ENCODE data around the gene LMF1.
"Not testable (repeated sequence)": the region's sequence is repeated elsewhere in the genome, so short reads cannot be mapped to it uniquely, and the experiment has no call there.

Gene LMF1

GRCh38 chr16:895371-895770, 75.4 kb downstream of the LMF1 start:
- DNase-seq (ENCODE audit: low read depth in 2 of 2) = no peak

DNA sequence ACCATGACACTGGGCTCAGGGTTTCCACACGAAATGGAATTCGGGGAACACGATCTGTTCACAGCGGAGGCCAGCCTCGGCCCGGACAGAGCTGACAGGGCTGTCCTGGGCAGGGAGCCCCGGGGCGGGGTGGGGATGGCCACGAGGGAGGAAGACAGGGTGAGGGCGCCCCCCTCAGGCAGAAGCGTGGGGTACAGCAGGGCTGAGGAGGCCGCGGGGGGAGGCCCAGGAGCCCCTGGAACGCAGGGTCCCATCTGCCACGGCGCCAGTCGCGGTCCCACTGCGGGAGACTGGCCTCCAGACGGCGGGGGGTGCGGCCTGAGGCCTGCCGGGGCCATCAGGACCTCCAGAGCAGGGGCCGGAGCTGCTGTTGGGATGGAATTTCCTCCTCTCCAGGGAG, 75.9 kb downstream of the LMF1 start:
- no peak for DNase-seq (ENCODE audit: low read depth in 2 of 2)

- DNase-seq (ENCODE audit: low read depth in 2 of 2) = no peak
Measured at GRCh38 chr16:894136-894535, 76.6 kb downstream of the LMF1 start.

GRCh38 chr16:893360-893759, 77.4 kb downstream of the LMF1 start:
- DNase-seq (ENCODE audit: low read depth in 2 of 2) = no peak

DNA sequence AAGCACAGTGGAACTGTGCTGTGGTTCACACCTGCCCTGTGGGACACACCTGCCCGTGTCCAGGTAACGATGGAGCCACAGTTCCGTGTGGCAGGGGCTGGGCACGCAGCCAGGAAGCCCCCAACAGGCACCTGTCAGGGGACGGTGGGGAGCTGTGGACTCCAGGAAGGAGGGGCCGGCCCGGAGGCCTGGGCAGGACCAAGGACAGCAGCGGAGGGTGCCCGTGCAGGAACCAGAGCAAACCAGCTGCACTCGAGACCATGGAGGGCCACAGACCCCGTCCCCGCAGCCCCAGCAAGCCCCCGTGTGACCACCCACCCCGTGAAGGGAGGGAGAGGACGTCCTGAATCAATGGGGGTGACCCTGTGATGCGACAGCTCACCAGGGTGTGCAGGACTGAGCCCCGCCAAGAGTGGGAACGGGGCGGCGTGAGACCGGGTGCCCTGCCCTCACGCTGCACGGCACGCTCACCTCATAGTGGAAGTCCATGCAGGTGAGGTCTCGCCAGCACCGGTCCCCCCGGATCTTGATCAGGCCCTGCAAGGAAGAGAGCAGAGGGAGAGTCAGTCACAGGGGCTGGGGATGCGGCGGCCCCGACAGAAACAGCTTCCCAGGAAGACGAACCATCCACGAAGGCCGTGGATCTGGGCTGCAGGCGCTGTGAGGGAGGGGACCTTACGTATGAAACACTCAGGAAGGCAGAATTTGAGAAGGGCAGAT, 78.1 kb downstream of the LMF1 start:
- DNase-seq (ENCODE audit: low read depth in 2 of 2) = no peak

GRCh38 chr16:892006-892405, 78.8 kb downstream of the LMF1 start:
- DNase-seq (ENCODE audit: low read depth in 2 of 2) = no peak

- no peak for DNase-seq (ENCODE audit: low read depth in 2 of 2)
Measured at GRCh38 chr16:891353-891740, 79.4 kb downstream of the LMF1 start.

DNA sequence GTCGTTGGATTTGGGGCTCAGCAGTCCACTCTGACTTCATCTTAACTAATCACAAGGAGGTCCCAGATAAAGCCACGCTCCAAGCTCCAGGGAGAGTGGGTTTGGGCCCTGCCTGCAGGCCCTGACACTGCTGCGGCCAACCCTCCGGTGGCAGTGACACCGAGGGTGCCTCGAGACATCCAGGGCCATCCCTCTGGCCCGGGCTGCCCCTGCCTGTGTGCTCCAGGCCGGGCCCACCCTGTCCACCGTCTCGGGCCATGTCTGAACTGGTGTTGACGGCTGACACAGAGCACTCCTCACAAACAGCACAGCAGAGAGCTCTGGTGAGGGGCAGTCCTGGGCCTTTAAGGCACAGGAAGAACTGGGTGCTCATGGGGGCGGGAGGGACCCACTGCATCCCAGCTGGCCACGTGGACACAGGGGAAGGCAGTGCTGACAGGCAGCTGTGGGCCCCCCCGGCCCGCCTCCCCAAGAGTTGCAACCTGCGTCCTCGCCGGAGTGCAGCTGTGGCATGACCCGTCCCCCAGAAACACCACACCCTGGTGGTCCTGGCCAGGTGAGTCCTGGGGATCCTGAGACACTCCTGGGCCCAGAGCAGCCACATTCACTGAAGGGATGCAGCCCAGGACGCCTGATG, 80.0 kb downstream of the LMF1 start:
- no peak for DNase-seq (ENCODE audit: low read depth in 2 of 2)

DNA sequence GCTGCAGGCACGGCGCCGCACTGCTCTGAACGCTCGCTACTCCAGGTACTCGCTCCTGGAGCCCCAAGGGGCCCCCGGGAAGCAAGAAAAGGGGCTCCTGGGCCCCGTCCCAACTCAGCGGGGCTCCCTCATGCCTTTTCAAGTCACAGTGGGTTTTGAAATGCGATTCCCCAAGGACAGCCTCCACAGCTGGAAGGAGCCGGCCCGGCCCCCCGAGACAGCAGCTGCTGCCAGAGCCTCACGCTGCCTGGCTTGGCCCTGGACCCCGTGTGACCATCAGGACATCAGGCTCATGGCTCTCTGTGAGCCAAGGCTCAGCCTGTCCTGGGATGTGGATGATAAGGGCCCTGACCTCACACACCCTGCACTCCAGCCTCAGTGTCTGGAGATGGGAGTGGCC, 80.6 kb downstream of the LMF1 start:
- no peak for DNase-seq (ENCODE audit: low read depth in 2 of 2)

DNA sequence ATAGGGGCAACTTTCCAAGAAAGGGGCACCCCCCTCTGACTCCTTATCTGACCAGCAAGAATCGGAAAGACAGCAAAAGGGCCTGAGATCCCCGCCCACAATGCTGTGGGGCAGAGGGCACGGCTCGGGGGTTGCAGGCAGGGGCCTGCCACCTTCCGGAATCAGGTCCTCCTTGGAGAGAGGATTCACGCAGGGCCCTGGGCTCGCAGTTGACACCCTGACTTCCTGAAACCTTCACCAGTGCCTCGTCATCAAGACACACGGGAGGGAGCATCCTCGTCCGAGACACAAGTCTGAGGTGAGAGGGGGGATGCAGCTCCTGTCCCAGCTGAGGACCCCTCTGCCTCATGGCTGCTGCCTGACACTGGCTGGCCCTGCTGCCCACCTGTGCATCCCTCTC, 81.2 kb downstream of the LMF1 start:
- no peak for DNase-seq (ENCODE audit: low read depth in 2 of 2)

DNA sequence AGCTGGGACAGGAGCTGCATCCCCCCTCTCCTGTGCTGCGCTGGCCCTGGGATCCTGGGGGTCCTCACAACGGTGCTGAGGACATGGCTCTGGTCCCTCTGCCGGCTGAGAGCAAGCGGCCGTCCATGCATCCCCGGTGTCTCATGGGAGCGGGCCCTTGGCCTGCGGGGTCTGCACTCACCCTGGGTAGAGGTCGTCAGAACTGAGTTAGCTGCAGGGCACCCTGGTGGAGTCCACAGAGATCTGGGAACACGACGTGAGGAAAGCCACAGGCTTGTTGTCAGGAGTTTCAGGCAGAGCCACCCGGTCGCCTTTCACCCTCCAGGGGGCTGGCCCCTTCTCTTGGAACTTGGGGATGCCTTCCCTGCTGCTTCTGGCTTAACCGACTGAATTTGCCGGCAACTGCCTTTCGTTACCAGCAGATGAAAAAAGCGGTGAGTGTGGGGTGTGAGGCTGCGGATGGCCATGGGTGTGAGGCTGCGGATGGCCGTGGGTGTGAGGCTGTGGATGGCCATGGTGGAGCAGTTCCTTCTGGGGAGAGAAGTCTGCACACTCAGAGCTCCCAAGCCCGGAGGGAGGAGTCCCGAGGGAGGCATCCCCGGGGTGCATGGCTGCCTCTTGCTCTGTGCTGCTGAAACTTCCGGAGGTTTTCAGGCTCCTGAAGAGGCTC, 81.7 kb downstream of the LMF1 start:
- no peak for DNase-seq (ENCODE audit: low read depth in 2 of 2)

DNA sequence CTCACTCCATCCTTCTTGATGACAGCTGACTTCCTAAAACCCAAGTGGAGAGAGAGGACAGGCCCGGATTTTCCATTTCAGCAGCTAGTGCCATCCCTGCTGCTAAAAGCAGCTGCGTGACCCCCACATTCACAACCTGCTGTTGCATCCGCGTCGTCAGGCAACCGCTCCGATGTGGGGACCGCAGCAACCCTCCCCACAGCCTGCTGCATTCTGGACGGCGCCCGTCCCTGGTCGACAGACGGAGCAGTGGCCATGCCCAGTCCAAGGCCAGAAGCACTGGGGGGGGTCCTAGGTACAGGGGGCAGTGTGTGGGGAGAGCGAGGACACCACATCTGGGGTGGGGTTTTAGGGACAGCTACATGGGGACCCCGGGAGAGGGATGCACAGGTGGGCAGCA, 82.3 kb downstream of the LMF1 start:
- not testable (repeated sequence) for DNase-seq (ENCODE audit: low read depth in 2 of 2)

DNA sequence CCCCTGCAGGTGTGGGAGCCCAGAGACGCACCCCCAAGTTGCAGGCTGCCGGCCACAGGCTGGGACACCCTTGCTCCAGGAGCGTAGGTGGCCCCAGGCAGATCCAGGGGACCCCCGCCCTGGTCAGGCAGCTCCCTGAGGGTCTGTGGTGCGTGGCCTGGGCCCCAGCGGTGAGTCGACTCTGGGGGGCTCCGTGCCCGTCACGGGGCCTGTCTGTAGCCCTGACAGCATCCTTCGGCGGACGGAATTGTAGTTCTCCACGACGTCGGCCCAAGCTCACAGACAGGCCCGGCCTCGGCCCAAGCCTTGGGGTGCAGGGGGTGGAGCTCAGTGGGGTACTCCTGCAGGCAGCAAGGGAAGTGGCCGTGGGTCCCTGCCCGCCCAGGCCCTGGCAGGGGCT, 82.9 kb downstream of the LMF1 start:
- DNase-seq (ENCODE audit: low read depth in 2 of 2) = no peak

DNA sequence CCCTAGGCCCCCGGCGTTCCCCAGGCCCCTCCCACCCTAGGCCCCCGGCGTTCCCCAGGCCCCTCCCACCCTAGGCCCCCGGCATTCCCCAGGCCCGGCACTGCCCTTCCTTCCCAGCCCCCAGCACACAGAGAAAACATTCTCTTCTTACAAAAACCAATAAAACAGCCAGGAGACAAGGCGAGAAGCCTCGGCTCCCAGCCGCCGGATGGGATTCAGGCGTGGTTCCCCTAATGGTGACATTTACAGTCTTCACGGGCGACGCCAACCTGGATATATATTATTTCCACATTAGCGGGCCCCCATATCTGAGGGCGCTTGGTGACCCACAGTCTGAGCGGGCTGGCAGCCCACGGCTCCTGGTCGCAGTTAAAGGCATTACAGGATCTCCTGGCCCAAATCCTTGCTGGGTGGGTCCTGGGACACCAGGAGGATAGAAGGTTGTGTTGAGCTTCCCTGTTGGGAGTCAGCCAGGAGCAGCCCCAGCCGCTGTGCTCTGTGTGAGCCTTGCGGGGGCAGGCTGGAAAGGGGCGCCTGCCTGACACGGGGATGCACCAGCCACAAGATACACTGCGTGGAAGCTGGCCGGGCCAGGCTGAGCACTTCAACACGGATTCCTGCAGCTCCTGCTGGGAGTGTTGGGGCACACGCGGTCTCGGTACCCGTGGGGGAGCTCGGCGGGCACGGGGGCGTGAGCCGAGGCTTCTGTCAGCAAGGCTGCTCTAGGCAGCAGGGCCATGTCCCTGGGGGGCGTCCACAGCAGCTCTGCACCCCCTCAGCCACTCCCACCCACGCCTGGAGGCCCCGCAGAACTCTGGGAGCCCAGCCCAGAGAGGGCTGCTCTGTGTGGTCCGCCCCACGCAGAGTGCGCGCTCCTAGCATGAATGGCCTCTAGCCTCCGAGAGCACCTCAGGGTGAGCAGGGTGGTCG, 83.7 kb downstream of the LMF1 start:
- no peak for DNase-seq (ENCODE audit: low read depth in 2 of 2)

GRCh38 chr16:886084-886543, 84.7 kb downstream of the LMF1 start:
- no peak for DNase-seq (ENCODE audit: low read depth in 2 of 2)

DNA sequence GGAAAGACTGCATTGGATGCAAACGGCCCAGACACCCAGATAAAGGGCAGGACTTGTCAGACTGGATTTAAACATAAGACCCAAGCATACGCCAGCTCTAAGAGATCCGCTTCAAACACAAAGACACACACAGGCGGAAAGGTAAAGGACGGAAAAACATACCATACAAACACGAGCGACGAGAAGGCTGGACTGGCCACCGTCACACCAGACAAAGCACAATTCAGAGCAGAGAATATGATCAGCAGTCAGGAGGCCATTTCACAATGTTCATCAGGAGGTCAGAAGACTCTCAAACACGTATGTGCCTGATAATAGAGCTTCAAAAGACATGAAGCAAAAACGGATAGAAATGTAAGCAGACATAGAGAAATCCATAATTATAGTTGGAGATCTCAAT, 85.4 kb downstream of the LMF1 start:
- DNase-seq (ENCODE audit: low read depth in 2 of 2) = no peak

DNA sequence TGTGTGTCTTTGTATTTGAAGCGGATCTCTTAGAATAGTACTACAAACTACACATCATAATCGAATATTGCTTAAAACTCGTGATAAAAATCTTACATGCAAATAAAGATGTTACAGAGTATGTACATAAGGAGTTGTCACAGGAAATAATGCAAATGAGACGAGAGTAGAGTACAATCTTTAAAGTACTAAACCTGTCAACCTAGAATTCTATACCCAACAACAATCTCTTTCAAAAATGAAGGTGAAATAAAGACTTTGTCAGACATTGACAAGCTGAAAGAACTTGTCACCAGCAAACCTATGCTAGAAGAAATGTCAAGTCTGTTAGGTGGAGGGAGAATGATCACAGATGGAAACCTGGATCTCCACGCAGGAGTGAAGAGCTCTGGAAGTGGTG, 86.6 kb downstream of the LMF1 start:
- no peak for DNase-seq (ENCODE audit: low read depth in 2 of 2)

DNA sequence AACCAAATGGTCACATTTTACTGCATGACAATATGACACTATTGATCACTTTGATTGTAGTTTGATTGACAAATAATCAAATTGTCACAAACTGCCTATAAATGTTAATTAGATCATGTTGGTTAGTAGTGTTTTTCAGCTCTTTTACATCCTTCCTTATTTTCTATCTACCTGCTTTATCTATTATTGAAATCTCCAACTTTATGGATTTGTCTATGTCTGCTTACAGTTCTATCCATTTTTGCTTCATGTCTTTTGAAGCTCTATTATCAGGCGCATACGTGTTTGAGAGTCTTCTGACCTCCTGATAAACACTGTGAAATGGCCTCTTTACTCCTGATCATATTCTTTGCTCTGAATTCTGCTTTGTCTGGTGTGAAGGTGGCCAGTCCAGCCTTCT, 87.0 kb downstream of the LMF1 start:
- DNase-seq (ENCODE audit: low read depth in 2 of 2) = no peak

DNA sequence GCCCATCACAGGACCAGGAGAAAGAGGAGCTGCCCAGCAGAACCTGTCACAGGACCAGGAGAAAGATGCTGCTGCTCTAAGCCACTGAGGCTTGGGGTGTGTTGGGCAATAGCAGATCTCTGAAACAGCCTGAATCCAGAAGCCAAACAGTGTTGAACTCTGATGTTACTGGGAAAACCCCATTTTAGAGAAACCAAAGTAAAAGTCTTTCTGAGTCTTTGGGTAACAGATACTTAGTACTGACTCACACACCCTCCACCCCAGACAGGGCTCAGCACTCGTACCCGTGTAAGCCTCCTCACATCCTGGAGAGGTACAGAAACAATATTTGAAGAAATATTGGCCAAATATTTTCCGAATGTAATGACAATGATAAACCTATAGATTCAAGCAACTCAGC, 87.4 kb downstream of the LMF1 start:
- DNase-seq (ENCODE audit: low read depth in 2 of 2) = no peak

DNA sequence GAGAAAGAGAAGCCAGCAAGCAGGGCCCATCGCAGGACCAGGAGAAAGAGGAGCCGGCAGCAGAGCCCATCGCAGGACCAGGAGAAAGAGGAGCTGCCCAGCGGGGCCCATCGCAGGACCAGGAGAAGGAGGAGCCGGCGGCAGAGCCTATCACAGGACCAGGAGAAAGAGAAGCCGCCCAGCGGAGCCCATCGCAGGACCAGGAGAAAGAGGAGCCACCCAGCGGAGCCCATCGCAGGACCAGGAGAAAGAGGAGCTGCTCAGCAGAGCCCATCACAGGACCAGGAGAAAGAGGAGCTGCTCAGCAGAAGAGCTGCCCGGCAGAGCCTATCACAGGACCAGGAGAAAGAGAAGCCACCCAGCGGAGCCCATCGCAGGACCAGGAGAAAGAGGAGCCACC, 88.1 kb downstream of the LMF1 start:
- DNase-seq (ENCODE audit: low read depth in 2 of 2) = not testable (repeated sequence)

DNA sequence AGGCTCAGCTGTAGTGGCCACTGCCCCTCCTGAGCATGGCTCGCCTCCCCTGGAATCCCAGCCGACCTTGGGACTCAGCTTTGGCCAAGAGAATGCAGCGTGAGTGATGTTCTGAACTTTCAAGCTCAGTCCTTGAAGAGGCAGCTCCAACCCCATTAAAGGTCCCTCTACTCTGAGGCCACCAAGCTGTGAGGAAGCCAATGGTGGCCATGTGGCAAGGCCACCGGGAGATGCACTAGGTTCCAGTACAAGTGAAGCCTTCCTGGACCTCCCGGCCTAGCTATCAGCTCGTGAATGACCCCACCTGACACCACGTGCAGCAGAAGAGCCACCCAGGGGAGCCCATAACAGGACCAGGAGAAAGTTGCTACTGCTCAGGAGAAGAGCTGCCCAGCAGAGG, 88.5 kb downstream of the LMF1 start:
- DNase-seq (ENCODE audit: low read depth in 2 of 2) = no peak

Measured in stimulated activated CD8-positive, alpha-beta memory T cell treated with anti-CD3 and anti-CD28 coated beads, Interleukin-7, amount 100 ng/mL, for 4 hours (primary cell).